ENCODE measurements around the gene SPI1.

DNA sequence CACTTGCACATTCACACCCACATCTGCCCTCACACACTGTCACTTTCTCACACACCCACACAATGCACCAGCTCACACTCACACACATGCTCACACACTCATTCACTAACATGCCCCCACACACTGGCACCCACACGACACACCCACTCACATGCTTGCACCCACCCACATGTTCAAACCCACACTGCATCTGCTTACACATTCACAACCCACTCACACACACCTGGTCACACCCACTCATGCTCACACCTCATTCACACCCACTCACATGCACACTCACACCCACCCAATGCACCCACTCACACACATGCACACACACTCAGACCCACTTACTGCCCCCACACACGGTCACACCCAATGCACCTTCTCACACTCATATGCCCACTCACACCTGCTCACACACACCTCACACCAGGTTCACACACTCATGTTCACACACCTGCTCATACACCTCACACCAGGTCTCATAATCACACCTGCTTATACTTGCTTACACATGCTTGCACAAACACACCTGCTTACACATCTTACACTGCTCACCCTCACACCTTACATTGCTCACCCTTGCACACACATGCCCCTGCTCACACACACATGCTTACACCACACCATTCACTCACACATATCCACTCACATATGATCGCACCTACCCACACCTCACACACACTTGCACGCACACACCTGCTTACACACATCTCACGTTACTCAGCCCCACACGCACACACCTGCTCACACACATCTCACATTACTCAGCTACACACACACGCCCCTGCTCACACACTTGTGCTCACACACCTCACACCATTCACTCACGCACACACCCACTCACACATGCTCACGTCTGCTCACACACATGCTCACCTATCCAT lies 22.0 kb downstream of the SPI1 start:
- TF ChIP-seq, protein P1, sequence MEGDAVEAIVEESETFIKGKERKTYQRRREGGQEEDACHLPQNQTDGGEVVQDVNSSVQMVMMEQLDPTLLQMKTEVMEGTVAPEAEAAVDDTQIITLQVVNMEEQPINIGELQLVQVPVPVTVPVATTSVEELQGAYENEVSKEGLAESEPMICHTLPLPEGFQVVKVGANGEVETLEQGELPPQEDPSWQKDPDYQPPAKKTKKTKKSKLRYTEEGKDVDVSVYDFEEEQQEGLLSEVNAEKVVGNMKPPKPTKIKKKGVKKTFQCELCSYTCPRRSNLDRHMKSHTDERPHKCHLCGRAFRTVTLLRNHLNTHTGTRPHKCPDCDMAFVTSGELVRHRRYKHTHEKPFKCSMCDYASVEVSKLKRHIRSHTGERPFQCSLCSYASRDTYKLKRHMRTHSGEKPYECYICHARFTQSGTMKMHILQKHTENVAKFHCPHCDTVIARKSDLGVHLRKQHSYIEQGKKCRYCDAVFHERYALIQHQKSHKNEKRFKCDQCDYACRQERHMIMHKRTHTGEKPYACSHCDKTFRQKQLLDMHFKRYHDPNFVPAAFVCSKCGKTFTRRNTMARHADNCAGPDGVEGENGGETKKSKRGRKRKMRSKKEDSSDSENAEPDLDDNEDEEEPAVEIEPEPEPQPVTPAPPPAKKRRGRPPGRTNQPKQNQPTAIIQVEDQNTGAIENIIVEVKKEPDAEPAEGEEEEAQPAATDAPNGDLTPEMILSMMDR (conservative IDR thresholded peaks at IDR 0.05 in 1 of 2, IDR thresholded peaks at IDR 0.05 in 1 of 2; ENCODE audit: extremely low read depth in 1 of 2, insufficient read depth in 1 of 2, low read depth in 1 of 2, low read length in 2 of 2), result no peak
- no peak for TF ChIP-seq EZH2 (IDR thresholded peaks at IDR 0.05; ENCODE audit: borderline replicate concordance, low read length)

Measured in mammary epithelial cell (primary cell).